ES-I3 (cell line): Measurements from ENCODE around the gene PARD3B.

ENCODE experiments used
- H3K36me3 ChIP-seq: 2 replicates; pipeline ENCODE4 v1.6.1; 2013; ENCODE audit warnings: mild to moderate bottlenecking, low read length, control low read depth, moderate library complexity; ENCODE audit not compliant: insufficient read depth
- H3K4me1 ChIP-seq: 2 replicates; pipeline ENCODE4 v1.6.1; 2013; ENCODE audit warnings: mild to moderate bottlenecking, control low read depth, low read length; ENCODE audit not compliant: insufficient read depth
- H3K9ac ChIP-seq: 2 replicates; pipeline ENCODE4 v1.6.1; 2013; ENCODE audit warnings: low read depth, mild to moderate bottlenecking, low read length, moderate library complexity
- H3K9me3 ChIP-seq: 2 replicates; pipeline ENCODE4 v1.6.1; 2013; ENCODE audit warnings: mild to moderate bottlenecking, low read length, moderate library complexity; ENCODE audit not compliant: control insufficient read depth, insufficient read depth

The PARD3B gene

GRCh38 chr2:205086662-205087061 is 541.4 kb downstream of the PARD3B start:
- Histone ChIP-seq H3K36me3 (no peaks in the 10 kb centered on the region), H3K9ac (no peak overlapping the region), H3K9me3 (no peaks in the 10 kb centered on the region; the same call in 1 of the 2 replicates), H3K4me1 (no peaks in the 10 kb centered on the region)

GRCh38 chr2:205087862-205088261 is 542.6 kb downstream of the PARD3B start:
- Histone ChIP-seq H3K9me3 (no peaks in the 10 kb centered on the region; the same call in 1 of the 2 replicates), H3K9ac (no peak overlapping the region), H3K36me3 (no peaks in the 10 kb centered on the region), H3K4me1 (no peaks in the 10 kb centered on the region)

- Histone ChIP-seq H3K9ac (no peak overlapping the region), H3K9me3 (no peaks in the 10 kb centered on the region; the same call in 1 of the 2 replicates), H3K36me3 (no peaks in the 10 kb centered on the region), H3K4me1 (no peaks in the 10 kb centered on the region)
Observed at GRCh38 chr2:205089958-205090357, 544.7 kb downstream of the PARD3B start.

GRCh38 chr2:205091411-205091810 is 546.1 kb downstream of the PARD3B start:
- Histone ChIP-seq H3K4me1 (no peaks in the 10 kb centered on the region), H3K36me3 (no peaks in the 10 kb centered on the region), H3K9ac (no peak overlapping the region), H3K9me3 (no peaks in the 10 kb centered on the region; the same call in 1 of the 2 replicates)

- no peak overlapping the region for H3K9ac ChIP-seq
- no peaks in the 10 kb centered on the region; the same call in 1 of the 2 replicates for H3K9me3 ChIP-seq
- H3K36me3 ChIP-seq: no peaks in the 10 kb centered on the region
- H3K4me1 ChIP-seq: peaks cover 7% of the 10 kb centered on the region
Observed at GRCh38 chr2:205094031-205094430, 548.8 kb downstream of the PARD3B start.

- no peaks in the 10 kb centered on the region for H3K36me3 ChIP-seq
- H3K9ac ChIP-seq: no peak overlapping the region
- H3K9me3 ChIP-seq: no peaks in the 10 kb centered on the region
- peaks cover 3% of the 10 kb centered on the region for H3K4me1 ChIP-seq
Observed at GRCh38 chr2:205103699-205104098, 558.4 kb downstream of the PARD3B start.

GRCh38 chr2:205107810-205108209 is 562.5 kb downstream of the PARD3B start:
- Histone ChIP-seq H3K9me3 (no peaks in the 10 kb centered on the region), H3K4me1 (no peaks in the 10 kb centered on the region), H3K36me3 (no peaks in the 10 kb centered on the region), H3K9ac (no peak overlapping the region)

GRCh38 chr2:205115511-205115910 is 570.2 kb downstream of the PARD3B start:
- no peaks in the 10 kb centered on the region for H3K36me3 ChIP-seq
- H3K9me3 ChIP-seq: no peaks in the 10 kb centered on the region

GRCh38 chr2:205117125-205117524 is 571.9 kb downstream of the PARD3B start:
- Histone ChIP-seq H3K36me3 (no peaks in the 10 kb centered on the region), H3K9ac (no peak overlapping the region), H3K9me3 (no peaks in the 10 kb centered on the region)

More at GRCh38 chr2:205115511-205115910, 570.2 kb downstream of the PARD3B start:
- no peaks in the 10 kb centered on the region for H3K4me1 ChIP-seq
- no peak overlapping the region for H3K9ac ChIP-seq

GRCh38 chr2:205119136-205119535 is 573.9 kb downstream of the PARD3B start:
- no peaks in the 10 kb centered on the region for H3K36me3 ChIP-seq
- H3K4me1 ChIP-seq: no peaks in the 10 kb centered on the region
- no peak overlapping the region for H3K9ac ChIP-seq
- H3K9me3 ChIP-seq: no peaks in the 10 kb centered on the region

More at GRCh38 chr2:205117125-205117524, 571.9 kb downstream of the PARD3B start:
- no peaks in the 10 kb centered on the region for H3K4me1 ChIP-seq

GRCh38 chr2:205128726-205129125 is 583.5 kb downstream of the PARD3B start:
- Histone ChIP-seq H3K36me3 (no peaks in the 10 kb centered on the region), H3K9ac (no peak overlapping the region), H3K4me1 (0 out of 2 replicates have a peak, but pooled peaks cover 4% of the 10 kb centered on the region), H3K9me3 (no peaks in the 10 kb centered on the region)

- Histone ChIP-seq H3K9ac (no peak overlapping the region), H3K4me1 (0 out of 2 replicates have a peak, but pooled peaks cover 4% of the 10 kb centered on the region)
Observed at GRCh38 chr2:205129531-205129930, 584.3 kb downstream of the PARD3B start.

GRCh38 chr2:205130111-205130829 is 585.0 kb downstream of the PARD3B start:
- H3K9ac ChIP-seq: no peak overlapping the region
- no peaks in the 10 kb centered on the region for H3K36me3 ChIP-seq
- 0 out of 2 replicates have a peak, but pooled peaks cover 4% of the 10 kb centered on the region for H3K4me1 ChIP-seq
- H3K9me3 ChIP-seq: no peaks in the 10 kb centered on the region

More at GRCh38 chr2:205129531-205129930, 584.3 kb downstream of the PARD3B start:
- no peaks in the 10 kb centered on the region for H3K9me3 ChIP-seq
- H3K36me3 ChIP-seq: no peaks in the 10 kb centered on the region

- Histone ChIP-seq H3K9me3 (no peaks in the 10 kb centered on the region), H3K36me3 (no peaks in the 10 kb centered on the region), H3K9ac (no peak overlapping the region), H3K4me1 (0 out of 2 replicates have a peak, but pooled peaks cover 4% of the 10 kb centered on the region)
Observed at GRCh38 chr2:205133544-205133943, 588.3 kb downstream of the PARD3B start.

- H3K36me3 ChIP-seq: no peaks in the 10 kb centered on the region
- H3K9me3 ChIP-seq: no peaks in the 10 kb centered on the region
Observed at GRCh38 chr2:205138735-205139134, 593.5 kb downstream of the PARD3B start.

More at GRCh38 chr2:205138735-205139134, 593.5 kb downstream of the PARD3B start:
- Histone ChIP-seq H3K9ac (no peak overlapping the region), H3K4me1 (peaks cover 9% of the 10 kb centered on the region; the same call in 1 of the 2 replicates)
